ENCODE data around the gene ZDHHC14. TPM values are rescaled to one million over a fixed set of nuclear protein-coding genes. Genes with fewer than 3 reads are reported as not detected.
"Not testable (repeated sequence)": the region's sequence is repeated elsewhere in the genome, so short reads cannot be mapped to it uniquely, and the experiment has no call there.

ZDHHC14 gene
- total and polyA plus RNA-seq, 2 experiments from 2014 or later: 7.5 to 10.1 TPM

- Histone ChIP-seq H3K9me3 (ENCODE audit: low read depth) (no peaks in the 10 kb centered on the region), H3K4me3 (no peak overlapping the region), H3K27me3 (no peaks in the 10 kb centered on the region), H3K36me3 (no peaks in the 10 kb centered on the region), H3K27ac (no peak overlapping the region), H3K4me1 (ENCODE audit: low read depth) (peaks cover 7% of the 10 kb centered on the region)
- DNase-seq (ENCODE audit: low read depth in 1 of 2, low spot score in 1 of 2): peak in 1 of 2 donors; percentile 51
- peak; percentile 21 for TF ChIP-seq CTCF (IDR thresholded peaks at IDR 0.05; ENCODE audit: low read depth, low read length)
Measured at GRCh38 chr6:157688960-157689599, 308.1 kb downstream of the ZDHHC14 start.

- no peaks in the 10 kb centered on the region for H3K36me3 ChIP-seq
- DNase-seq (ENCODE audit: low read depth in 1 of 2, low spot score in 1 of 2): no peak
- H3K4me3 ChIP-seq: no peak overlapping the region
- H3K4me1 ChIP-seq (ENCODE audit: low read depth): peaks cover 7% of the 10 kb centered on the region
- no peaks in the 10 kb centered on the region for H3K9me3 ChIP-seq (ENCODE audit: low read depth)
- no peak overlapping the region for H3K27ac ChIP-seq
- H3K27me3 ChIP-seq: no peaks in the 10 kb centered on the region
- TF ChIP-seq CTCF (IDR thresholded peaks at IDR 0.05; ENCODE audit: low read depth, low read length): no peak
Measured at GRCh38 chr6:157689875-157690274, 308.9 kb downstream of the ZDHHC14 start.

- no peak for TF ChIP-seq CTCF (IDR thresholded peaks at IDR 0.05; ENCODE audit: low read depth, low read length)
Measured at GRCh38 chr6:157690441-157691210, 309.6 kb downstream of the ZDHHC14 start.

GRCh38 chr6:157691621-157692020 lies 310.6 kb downstream of the ZDHHC14 start:
- not testable (repeated sequence) for H3K27ac ChIP-seq; H3K27me3 ChIP-seq; H3K36me3 ChIP-seq; H3K4me3 ChIP-seq; H3K9me3 ChIP-seq (ENCODE audit: low read depth); DNase-seq (ENCODE audit: low read depth in 1 of 2, low spot score in 1 of 2); H3K4me1 ChIP-seq (ENCODE audit: low read depth)

More at GRCh38 chr6:157690441-157691210, 309.6 kb downstream of the ZDHHC14 start:
- Histone ChIP-seq H3K27ac (no peak overlapping the region), H3K36me3 (no peaks in the 10 kb centered on the region), H3K4me1 (ENCODE audit: low read depth) (peaks cover 3% of the 10 kb centered on the region), H3K9me3 (ENCODE audit: low read depth) (no peaks in the 10 kb centered on the region), H3K27me3 (no peaks in the 10 kb centered on the region), H3K4me3 (no peak overlapping the region)
- DNase-seq (ENCODE audit: low read depth in 1 of 2, low spot score in 1 of 2): no peak

- no peaks in the 10 kb centered on the region for H3K36me3 ChIP-seq
- H3K27ac ChIP-seq: no peak overlapping the region
- H3K4me3 ChIP-seq: no peak overlapping the region
- TF ChIP-seq CTCF (IDR thresholded peaks at IDR 0.05; ENCODE audit: low read depth, low read length): no peak
- no peaks in the 10 kb centered on the region for H3K27me3 ChIP-seq
- DNase-seq (ENCODE audit: low read depth in 1 of 2, low spot score in 1 of 2): no peak
- no peaks in the 10 kb centered on the region for H3K9me3 ChIP-seq (ENCODE audit: low read depth)
- no peaks in the 10 kb centered on the region for H3K4me1 ChIP-seq (ENCODE audit: low read depth)
Measured at GRCh38 chr6:157693867-157694266, 312.9 kb downstream of the ZDHHC14 start.
